H9 (cell line): ENCODE measurements around the gene CEP112. TPM values are rescaled to one million over a fixed set of nuclear protein-coding genes. Genes with fewer than 3 reads are reported as not detected.

ENCODE experiments used
- DNase-seq: peaks from one replicate; pipeline ENCODE4 v3.0.0-alpha.2; 2017
- H2AFZ ChIP-seq: one replicate; pipeline ENCODE4 v1.6.1; 2013; ENCODE audit warnings: mild to moderate bottlenecking, low read length, control low read depth, moderate library complexity
- H2AK5ac ChIP-seq: 2 replicates; pipeline ENCODE4 v1.6.1; 2013; ENCODE audit warnings: low read length, control low read depth, mixed read lengths; ENCODE audit not compliant: insufficient read length
- H2BK120ac ChIP-seq: one replicate; pipeline ENCODE4 v1.6.1; 2013; ENCODE audit warnings: low read depth, mild to moderate bottlenecking, low read length, control low read depth, inconsistent platforms; ENCODE audit not compliant: poor library complexity, severe bottlenecking
- H2BK12ac ChIP-seq: 2 replicates; pipeline ENCODE4 v1.6.1; 2013; ENCODE audit warnings: low read length, control low read depth, mixed read lengths, low read depth; ENCODE audit not compliant: insufficient read length
- H2BK15ac ChIP-seq: 2 replicates; pipeline ENCODE4 v1.6.1; 2013; ENCODE audit warnings: low read depth, low read length, control low read depth
- H2BK20ac ChIP-seq: one replicate; pipeline ENCODE4 v1.6.1; 2013; ENCODE audit warnings: low read depth, mild to moderate bottlenecking, low read length, control low read depth, inconsistent platforms; ENCODE audit not compliant: poor library complexity, severe bottlenecking
- H2BK5ac ChIP-seq: 2 replicates; pipeline ENCODE4 v1.6.1; 2013; ENCODE audit warnings: low read length, control low read depth, mixed read lengths; ENCODE audit not compliant: insufficient read length
- H3K14ac ChIP-seq: 2 replicates; pipeline ENCODE4 v1.6.1; 2013; ENCODE audit warnings: low read length, control low read depth; ENCODE audit not compliant: insufficient read depth
- H3K18ac ChIP-seq: 2 replicates; pipeline ENCODE4 v1.6.1; 2013; ENCODE audit warnings: low read depth, mild to moderate bottlenecking, mixed read lengths, low read length, control low read depth; ENCODE audit not compliant: insufficient read length
- H3K23ac ChIP-seq: 2 replicates; pipeline ENCODE4 v1.6.1; 2013; ENCODE audit warnings: low read length, control low read depth, mixed read lengths, low read depth; ENCODE audit not compliant: insufficient read length
- H3K23me2 ChIP-seq: 2 replicates; pipeline ENCODE4 v1.6.1; 2013; ENCODE audit warnings: low read depth, mild to moderate bottlenecking, mixed read lengths, low read length, control low read depth; ENCODE audit not compliant: insufficient read length, poor library complexity, severe bottlenecking
- H3K27ac ChIP-seq: 2 replicates; pipeline ENCODE4 v1.5.1; 2013; ENCODE audit warnings: low read length, control low read depth, mixed read lengths, low read depth; ENCODE audit not compliant: insufficient read length
- H3K27me3 ChIP-seq: 2 replicates; pipeline ENCODE4 v1.6.1; 2013; ENCODE audit warnings: low read length, control low read depth, inconsistent platforms; ENCODE audit not compliant: insufficient read depth
- H3K4ac ChIP-seq: 2 replicates; pipeline ENCODE4 v1.6.1; 2013; ENCODE audit warnings: low read depth, mild to moderate bottlenecking, control low read depth, inconsistent platforms, low read length, moderate library complexity
- H3K4me1 ChIP-seq: 2 replicates; pipeline ENCODE4 v1.6.1; 2013; ENCODE audit warnings: low read length, control low read depth, inconsistent platforms; ENCODE audit not compliant: insufficient read depth
- H3K4me2 ChIP-seq: 2 replicates; pipeline ENCODE4 v1.6.1; 2013; ENCODE audit warnings: low read length, control low read depth, mixed read lengths; ENCODE audit not compliant: insufficient read length, insufficient read depth
- H3K56ac ChIP-seq: 2 replicates; pipeline ENCODE4 v1.6.1; 2013; ENCODE audit warnings: low read depth, mild to moderate bottlenecking, mixed read lengths, low read length, control low read depth; ENCODE audit not compliant: insufficient read length
- H3K79me1 ChIP-seq: 2 replicates; pipeline ENCODE4 v1.6.1; 2013; ENCODE audit warnings: low read depth, mild to moderate bottlenecking, moderate library complexity, low read length, control low read depth, inconsistent platforms; ENCODE audit not compliant: insufficient read depth, poor library complexity, severe bottlenecking
- H3K79me2 ChIP-seq: 2 replicates; pipeline ENCODE4 v1.6.1; 2013; ENCODE audit warnings: low read length, control low read depth, inconsistent platforms; ENCODE audit not compliant: insufficient read depth
- H3K9ac ChIP-seq: 2 replicates; pipeline ENCODE4 v1.6.1; 2013; ENCODE audit warnings: low read length, control low read depth, mixed read lengths; ENCODE audit not compliant: insufficient read length; ENCODE audit errors: extremely low read depth
- H3K9me3 ChIP-seq: one replicate; pipeline ENCODE4 v1.6.1; 2013; ENCODE audit warnings: low read depth, low read length, inconsistent platforms; ENCODE audit not compliant: control insufficient read depth
- H3T11ph ChIP-seq: one replicate; pipeline ENCODE4 v1.6.1; 2013; ENCODE audit warnings: mild to moderate bottlenecking, low read length, control low read depth, inconsistent platforms
- H4K20me1 ChIP-seq: one replicate; pipeline ENCODE4 v1.6.1; 2013; ENCODE audit not compliant: control insufficient read depth, insufficient read length, insufficient read depth
- H4K5ac ChIP-seq: 2 replicates; pipeline ENCODE4 v1.6.1; 2013; ENCODE audit warnings: low read depth, mild to moderate bottlenecking, mixed read lengths, low read length, control low read depth; ENCODE audit not compliant: insufficient read length
- H4K8ac ChIP-seq: replicated peaks from 2 replicates; pipeline ENCODE4 v1.6.1; 2013; ENCODE audit warnings: low read length, control low read depth, mixed read lengths, low read depth; ENCODE audit not compliant: insufficient read length
- H4K91ac ChIP-seq: 2 replicates; pipeline ENCODE4 v1.6.1; 2013; ENCODE audit warnings: low read depth, mild to moderate bottlenecking, moderate library complexity, mixed read lengths, low read length, control low read depth; ENCODE audit not compliant: insufficient read length
- H3K27ac Mint-ChIP-seq, 3 experiments: 2 replicates in 2 of 3; 3 replicates in 1 of 3; pipeline ENCODE4 v1.8.0; 2020 to 2021; ENCODE audit warnings: mixed read lengths in 3 of 3, mild to moderate bottlenecking in 1 of 3, moderate library complexity in 1 of 3
- H3K27me3 Mint-ChIP-seq: 2 replicates; pipeline ENCODE4 v1.8.0; 2021; ENCODE audit warnings: low read depth, mild to moderate bottlenecking, moderate library complexity, mixed read lengths
- H3K36me3 Mint-ChIP-seq, 3 experiments: 2 replicates in 2 of 3; 3 replicates in 1 of 3; pipeline ENCODE4 v1.8.0; 2020 to 2021; ENCODE audit warnings: low read depth in 3 of 3, mixed read lengths in 3 of 3; ENCODE audit not compliant: insufficient read depth in 1 of 3
- H3K4me1 Mint-ChIP-seq, 2 experiments: 2 replicates each; pipeline ENCODE4 v1.8.0; 2020; ENCODE audit warnings: mixed read lengths in 2 of 2
- H3K4me3 Mint-ChIP-seq, 2 experiments: 2 replicates in 1 of 2; 3 replicates in 1 of 2; pipeline ENCODE4 v1.8.0; 2020 to 2021; ENCODE audit warnings: mild to moderate bottlenecking in 2 of 2, mixed read lengths in 2 of 2, moderate library complexity in 1 of 2
- H3K9me3 Mint-ChIP-seq, 2 experiments: 2 replicates in 1 of 2; 3 replicates in 1 of 2; pipeline ENCODE4 v1.8.0; 2020; ENCODE audit warnings: mild to moderate bottlenecking in 2 of 2, mixed read lengths in 2 of 2, moderate library complexity in 1 of 2
- CTCF ChIP-seq: fragments of 200-600 bp; sonication (generic); conservative IDR thresholded peaks from 3 replicates; pipeline ENCODE4 v1.8.0; 2021; ENCODE audit warnings: antibody characterized with exemption, mild to moderate bottlenecking
- WGBS: extraction: QIAGEN DNeasy Blood & Tissue Kit; methylation state at CpG from one replicate; pipeline ENCODE4 v1.1.7; 2013; ENCODE audit warnings: missing lambda C conversion rate, low lambda C conversion rate, mixed read lengths; ENCODE audit not compliant: insufficient read length; ENCODE audit errors: extremely low coverage; 5-methylcytosine and 5-hydroxymethylcytosine counted together
- total RNA-seq: library from RNA; stranded (reverse); gene quantifications from 2 replicates; pipeline ENCODE4 v1.2.1, GENCODE V29; 2021

The CEP112 gene
- total RNA-seq, 1 experiment from 2014 or later: 5.4 TPM

DNA sequence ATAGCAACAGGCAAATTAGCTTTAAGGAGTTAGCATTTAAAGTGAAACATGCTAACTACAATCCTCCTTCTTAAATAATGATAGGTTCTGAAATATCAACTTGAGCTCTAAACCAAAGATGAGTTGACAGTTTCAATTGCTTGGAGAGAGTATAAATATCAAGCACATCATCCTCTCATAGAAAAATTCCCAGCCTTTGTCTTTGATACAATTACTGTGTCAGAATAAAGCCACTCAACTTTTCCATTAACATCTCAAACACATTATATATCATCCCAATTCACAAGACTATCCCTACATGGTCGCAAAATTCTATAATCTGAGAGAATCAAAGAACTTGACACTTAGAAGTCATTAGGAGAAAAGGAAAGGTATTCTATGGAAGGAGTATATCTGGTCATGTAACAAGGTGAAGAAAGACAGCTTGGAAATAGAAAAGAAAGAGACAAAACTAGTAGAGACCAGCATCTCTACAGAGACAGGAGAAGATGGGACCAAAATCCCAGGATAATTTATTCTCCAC is 189.8 kb downstream of the CEP112 start:
- Histone ChIP-seq H4K20me1 (no peaks in the 10 kb centered on the region), H2AFZ (no peak overlapping the region), H3K9me3 (no peaks in the 10 kb centered on the region), H2BK12ac (no peak overlapping the region), H3K4ac (no peak overlapping the region), H3K9ac (no peak overlapping the region), H2BK20ac (no peak overlapping the region), H3K27me3 (no peaks in the 10 kb centered on the region), H3K4me1 (no peaks in the 10 kb centered on the region), H2BK15ac (no peak overlapping the region), H4K91ac (no peak overlapping the region), H4K5ac (no peak overlapping the region), H3K79me1 (no peaks in the 10 kb centered on the region), H3T11ph (no peak overlapping the region), H3K56ac (no peak overlapping the region), H3K4me2 (no peak overlapping the region), H3K23me2 (no peaks in the 10 kb centered on the region), H3K18ac (no peak overlapping the region), H3K27ac (no peak overlapping the region), H4K8ac (no peak overlapping the region), H2BK5ac (no peak overlapping the region), H2AK5ac (no peak overlapping the region), H3K14ac (no peak overlapping the region), H3K23ac (no peak overlapping the region), H2BK120ac (no peak overlapping the region), H3K79me2 (no peaks in the 10 kb centered on the region)
- no peak overlapping the region for H3K4me3 Mint-ChIP-seq
- DNase-seq: no peak
- peaks cover 0 to 13% (median 10%) of the 10 kb centered on the region in 3 experiments; a peak in 3 of 7 replicates for H3K36me3 Mint-ChIP-seq
- H3K9me3 Mint-ChIP-seq: peaks cover 0 to 2% of the 10 kb centered on the region in 2 experiments; a peak in 1 of 5 replicates
- TF ChIP-seq CTCF: no peak
- no peaks in the 10 kb centered on the region for H3K27me3 Mint-ChIP-seq
- H3K4me1 Mint-ChIP-seq: no peaks in the 10 kb centered on the region
- WGBS: 100% methylated on average over 1 of the region's 1 CpG
- no peak overlapping the region for H3K27ac Mint-ChIP-seq
